Fibroblast of skin of left quadriceps (primary cell): ENCODE results near the gene ATL1.

Source experiments
- DNase-seq, 2 experiments: peaks; one replicate each; pipeline ENCODE4 v3.0.0-alpha.2; 2013; ENCODE audit warnings: low read depth in 2 of 2

ATL1 gene

GRCh38 chr14:50559990-50560930 is at the start of gene ATL1:
Gene ATL1 (plus strand): TSS chr14:50560145. CDS start chr14:50560266, 121 bp downstream.
- DNase-seq = no peak

GRCh38 chr14:50510157-50510556 is 49.8 kb upstream of the ATL1 start:
- no peak for DNase-seq

- DNase-seq = no peak
Observed at GRCh38 chr14:50512463-50512862, 47.5 kb upstream of the ATL1 start.

DNA sequence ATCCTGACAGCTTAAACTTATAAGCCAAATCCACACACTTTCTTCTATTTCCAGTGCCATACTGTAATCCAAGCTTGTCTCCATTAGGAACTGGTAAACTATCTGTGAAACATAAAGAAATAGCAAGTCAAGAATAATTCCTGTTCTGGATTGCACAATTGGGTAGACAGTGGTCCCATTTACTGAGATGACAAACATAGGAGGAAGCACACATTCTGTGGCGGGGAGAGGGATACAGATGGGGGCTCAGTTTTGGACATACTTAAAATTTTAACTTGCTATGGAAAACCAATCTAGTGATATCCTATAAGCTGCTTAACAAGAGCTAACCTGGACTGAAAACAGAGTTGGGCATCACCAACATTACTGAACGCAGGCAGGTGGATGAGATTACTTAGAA is 43.9 kb upstream of the ATL1 start:
- DNase-seq = no peak

GRCh38 chr14:50520947-50521815 is 38.8 kb upstream of the ATL1 start:
- no peak for DNase-seq

GRCh38 chr14:50521912-50522341 is 38.0 kb upstream of the ATL1 start:
- no peak for DNase-seq

- DNase-seq = no peak
Observed at GRCh38 chr14:50523271-50524041, 36.5 kb upstream of the ATL1 start.

- DNase-seq = no peak
Observed at GRCh38 chr14:50524060-50524459, 35.9 kb upstream of the ATL1 start.

- DNase-seq = no peak
Observed at GRCh38 chr14:50524731-50525515, 35.0 kb upstream of the ATL1 start.

DNA sequence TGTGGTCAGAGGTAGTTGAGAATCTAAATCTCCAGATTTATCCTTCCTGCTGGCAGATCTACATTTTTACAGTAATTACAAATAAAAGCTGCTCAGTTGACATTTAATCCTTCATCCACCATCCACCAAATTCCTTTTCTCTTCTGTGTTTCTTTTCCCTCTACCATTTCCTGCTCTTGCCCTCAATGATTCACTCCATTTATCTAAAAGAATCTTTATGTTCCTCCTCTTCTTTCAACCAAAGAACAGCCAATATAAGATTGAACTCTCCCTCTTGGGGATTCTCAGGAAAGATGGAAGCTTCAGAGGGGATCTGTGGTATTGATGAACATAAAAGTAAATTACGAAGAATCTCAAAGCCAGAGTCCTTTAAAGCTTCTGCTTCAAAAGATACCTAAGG is 31.9 kb upstream of the ATL1 start:
- DNase-seq = no peak

- no peak for DNase-seq
Observed at GRCh38 chr14:50529288-50530179, 30.4 kb upstream of the ATL1 start.

GRCh38 chr14:50530358-50530757 is 29.6 kb upstream of the ATL1 start:
- DNase-seq = no peak

DNA sequence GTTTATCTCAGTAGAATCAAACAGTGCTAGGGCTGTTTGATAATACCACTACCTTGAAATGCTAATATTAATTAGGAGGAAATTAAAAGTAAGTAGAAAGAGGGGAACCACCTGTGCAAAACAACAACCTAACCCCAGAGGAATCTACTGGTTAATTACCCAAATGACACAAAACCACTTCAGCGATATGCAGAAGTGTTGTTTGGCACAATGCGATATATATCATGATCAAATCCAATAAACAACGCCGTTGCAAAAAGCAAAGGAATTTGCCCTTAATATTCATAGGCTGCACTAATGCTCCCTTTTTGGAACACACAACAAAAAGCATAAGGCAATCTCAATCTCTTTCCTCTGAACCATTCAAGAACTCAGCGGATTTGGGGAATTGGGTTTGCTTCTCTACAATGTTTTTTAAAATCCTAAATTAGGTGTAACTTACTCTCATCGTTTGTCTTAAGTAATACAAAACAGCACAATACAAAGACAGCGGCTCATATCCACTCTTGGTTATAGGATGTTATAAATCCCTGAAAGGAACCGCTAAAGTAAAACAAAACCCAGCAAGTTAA is 29.1 kb upstream of the ATL1 start:
- DNase-seq = no peak

- DNase-seq = no peak
Observed at GRCh38 chr14:50531595-50532501, 28.1 kb upstream of the ATL1 start.

DNA sequence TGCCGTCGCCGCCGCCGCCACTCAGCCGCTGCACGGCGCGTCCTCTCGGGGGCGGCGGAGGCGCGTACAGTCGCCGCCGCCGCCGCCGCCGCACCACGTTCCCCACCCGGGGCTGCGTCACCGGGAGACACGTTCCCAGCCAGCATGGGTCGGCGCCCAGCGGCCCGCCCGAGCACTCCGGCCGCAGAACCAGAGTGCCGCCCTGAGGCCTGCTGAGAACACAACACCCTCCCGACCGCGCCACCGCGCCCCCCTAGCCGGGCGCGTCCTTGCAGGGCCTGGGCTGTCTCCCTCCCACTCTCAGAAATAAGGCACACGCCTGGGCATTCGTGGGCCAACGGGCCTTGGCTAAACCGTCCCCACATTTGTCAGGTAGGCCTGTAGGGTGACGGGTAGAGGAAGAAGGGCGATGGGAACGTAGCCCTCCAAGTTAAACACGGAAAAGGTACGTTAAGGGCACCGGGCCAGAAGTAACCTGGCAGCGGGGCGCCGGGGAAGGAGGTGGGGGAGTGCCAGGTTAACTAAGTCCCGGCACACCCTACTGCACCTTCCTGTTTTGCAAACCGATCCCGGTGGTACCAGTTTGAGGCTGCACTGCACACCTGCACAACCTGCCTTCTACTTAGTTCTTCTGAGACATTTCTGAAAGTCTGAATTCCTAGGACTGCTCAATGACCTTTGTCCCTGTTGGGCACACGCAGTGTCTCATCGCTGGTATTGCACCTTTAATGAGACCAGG is 27.3 kb upstream of the ATL1 start, which contains the start of gene MAP4K5:
Gene MAP4K5, minus strand, starts transcription at position 68 of the 739 bp plus-strand sequence. CDS start 520 bp downstream, outside the sequence.
- DNase-seq = peak; percentile 78 to 81

GRCh38 chr14:50533241-50533705 is 26.7 kb upstream of the ATL1 start:
- no peak for DNase-seq

DNA sequence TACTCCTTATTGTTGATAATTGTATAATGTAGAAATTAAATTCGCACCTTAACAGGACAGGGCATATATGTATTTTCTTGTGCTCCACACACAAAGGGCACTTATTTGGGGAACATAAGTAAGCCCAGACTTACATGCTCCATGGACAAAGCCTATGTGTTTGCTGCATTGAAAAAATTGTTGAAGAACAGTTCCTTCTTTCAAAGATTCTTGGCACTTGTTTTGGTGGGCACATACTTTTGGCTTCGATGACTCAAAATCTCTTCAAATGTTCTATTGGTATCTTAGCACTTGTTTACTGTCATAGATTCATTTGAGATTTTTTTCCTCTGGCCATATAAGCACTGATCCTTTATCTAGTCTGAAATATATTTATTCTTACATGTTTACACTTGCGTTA is 26.1 kb upstream of the ATL1 start:
- DNase-seq = no peak

DNA sequence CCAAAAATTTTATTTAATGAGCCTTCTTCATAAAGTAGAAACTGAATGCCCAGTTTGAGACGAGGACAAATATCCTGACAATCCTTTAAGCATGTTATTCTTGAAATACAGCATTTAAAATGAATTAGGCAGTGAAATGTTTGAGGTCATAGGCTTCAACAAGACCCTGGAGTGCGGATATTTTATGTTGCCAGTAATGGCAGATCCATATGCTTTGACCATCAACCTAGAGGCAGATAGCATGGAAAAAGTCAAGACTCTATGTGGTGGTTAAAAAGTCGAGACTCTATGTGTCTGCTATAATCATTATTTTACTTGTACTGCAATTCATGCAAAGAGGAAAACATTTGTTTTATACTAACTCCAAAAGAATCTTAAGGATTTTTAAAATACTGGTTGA is 25.5 kb upstream of the ATL1 start:
- no peak for DNase-seq
